BLaER1 treated with 17β-estradiol and CSF1 and Interleukin-3, amounts not matched to agents 10 nM and 100 nM (cell line): ENCODE results near the gene RHOT2.

Experiments used
- H3K27ac ChIP-seq, 11 experiments: shearing (Covaris generic); formaldehyde crosslinking; 2 replicates each; pipeline ENCODE4 v1.8.1; 2022
- H3K27me3 ChIP-seq, 11 experiments: shearing (Covaris generic); formaldehyde crosslinking; 2 replicates each; pipeline ENCODE4 v1.8.1; 2022
- H3K36me3 ChIP-seq, 11 experiments: shearing (Covaris generic); formaldehyde crosslinking; 2 replicates each; pipeline ENCODE4 v1.8.1; 2022
- H3K4me1 ChIP-seq, 10 experiments: shearing (Covaris generic); formaldehyde crosslinking; 2 replicates each; pipeline ENCODE4 v1.8.1; 2022
- H3K4me2 ChIP-seq, 11 experiments: shearing (Covaris generic); formaldehyde crosslinking; 2 replicates each; pipeline ENCODE4 v1.8.1; 2022
- H3K4me3 ChIP-seq, 10 experiments: shearing (Covaris generic); formaldehyde crosslinking; 2 replicates each; pipeline ENCODE4 v1.8.1; 2022
- H3K9ac ChIP-seq, 11 experiments: shearing (Covaris generic); formaldehyde crosslinking; 2 replicates each; pipeline ENCODE4 v1.8.1; 2022
- H3K9me3 ChIP-seq, 11 experiments: shearing (Covaris generic); formaldehyde crosslinking; replicated peaks in 1 of 11; 2 replicates each; pipeline ENCODE4 v1.8.1; 2022
- H4K20me1 ChIP-seq, 11 experiments: shearing (Covaris generic); formaldehyde crosslinking; 2 replicates each; pipeline ENCODE4 v1.8.1; 2022
- Cebpa-rat ChIP-seq, 11 experiments: shearing (Covaris generic); IDR thresholded peaks; 2 replicates each; pipeline ENCODE4 v1.8.1; 2022

Gene RHOT2

GRCh38 chr16:648781-649589, 18.9 kb upstream of the RHOT2 start, which contains the start of gene WDR90:
Gene WDR90, plus strand, starts transcription at chr16:649365. Its CDS starts 52 bp downstream, at chr16:649417.
- Histone ChIP-seq H3K4me3 (peak within 1 kb of the TSS; percentile 57 to 95 (median 84)), H3K9ac (peak within 1 kb of the TSS; percentile 86 to 95 (median 91)), H3K36me3 (peaks cover 0 to 68% (median 41%) of the 10 kb centered on the region in 11 experiments; a peak in 19 of 22 replicates), H3K9me3 (no peaks in the 10 kb centered on the region), H3K27ac (peak within 1 kb of the TSS; percentile 79 to 91 (median 86)), H3K4me2 (peak within 1 kb of the TSS; percentile 86 to 99 (median 95)), H4K20me1 (peaks cover 14 to 69% (median 37%) of the 10 kb centered on the region in 11 experiments; a peak in 19 of 22 replicates), H3K27me3 (no peaks in the 10 kb centered on the region), H3K4me1 (peaks cover 46 to 67% (median 56%) of the 10 kb centered on the region in 10 experiments)
- TF ChIP-seq Cebpa-rat (IDR thresholded peaks at IDR 0.05), result no peak

GRCh38 chr16:649631-650030, 18.3 kb upstream of the RHOT2 start:
- Histone ChIP-seq H3K4me1 (peaks cover 46 to 61% (median 51%) of the 10 kb centered on the region in 10 experiments), H3K9ac (peak overlapping the region; percentile 86 to 95 (median 91)), H3K4me2 (peak overlapping the region; percentile 86 to 99 (median 95)), H4K20me1 (peaks cover 14 to 63% (median 30%) of the 10 kb centered on the region in 11 experiments; a peak in 19 of 22 replicates), H3K9me3 (no peaks in the 10 kb centered on the region), H3K27me3 (no peaks in the 10 kb centered on the region), H3K27ac (peak overlapping the region; percentile 79 to 91 (median 86)), H3K36me3 (peaks cover 0 to 67% (median 40%) of the 10 kb centered on the region in 11 experiments; a peak in 19 of 22 replicates), H3K4me3 (peak overlapping the region; percentile 57 to 95 (median 84))
- no peak for TF ChIP-seq Cebpa-rat (IDR thresholded peaks at IDR 0.05)

- peaks cover 0 to 70% (median 51%) of the 10 kb centered on the region in 11 experiments; a peak in 19 of 22 replicates for H3K36me3 ChIP-seq
- no peak for TF ChIP-seq Cebpa-rat (IDR thresholded peaks at IDR 0.05)
Observed at GRCh38 chr16:651844-652243, 16.1 kb upstream of the RHOT2 start.

GRCh38 chr16:652454-653305, 15.3 kb upstream of the RHOT2 start:
- Histone ChIP-seq H3K4me2 (no peak overlapping the region), H3K36me3 (peaks cover 0 to 72% (median 55%) of the 10 kb centered on the region in 11 experiments; a peak in 20 of 22 replicates)
- no peak for TF ChIP-seq Cebpa-rat (IDR thresholded peaks at IDR 0.05)

More at GRCh38 chr16:651844-652243, 16.1 kb upstream of the RHOT2 start:
- Histone ChIP-seq H3K4me1 (peaks cover 28 to 39% (median 33%) of the 10 kb centered on the region in 10 experiments), H3K27ac (no peak overlapping the region), H4K20me1 (peaks cover 0 to 59% (median 11%) of the 10 kb centered on the region in 11 experiments; a peak in 16 of 22 replicates), H3K27me3 (no peaks in the 10 kb centered on the region), H3K9ac (peak overlapping the region in 2 of 11 experiments; percentile 9 to 24; a peak in 2 of 22 replicates), H3K9me3 (no peaks in the 10 kb centered on the region), H3K4me2 (no peak overlapping the region), H3K4me3 (no peak overlapping the region)

GRCh38 chr16:654034-654433, 13.9 kb upstream of the RHOT2 start:
- TF ChIP-seq Cebpa-rat (IDR thresholded peaks at IDR 0.05), result no peak
- Histone ChIP-seq H3K27me3 (no peaks in the 10 kb centered on the region), H3K4me3 (no peak overlapping the region), H3K4me1 (peaks cover 10 to 18% (median 11%) of the 10 kb centered on the region in 10 experiments), H3K4me2 (no peak overlapping the region), H4K20me1 (peaks cover 0 to 66% (median 0%) of the 10 kb centered on the region in 11 experiments; a peak in 3 of 22 replicates), H3K36me3 (peaks cover 0 to 85% (median 68%) of the 10 kb centered on the region in 11 experiments; a peak in 20 of 22 replicates), H3K9ac (0 out of 22 replicates have a peak overlapping the region, but pooled peaks of 1 of the 11 experiments have one; percentile 22), H3K9me3 (no peaks in the 10 kb centered on the region), H3K27ac (no peak overlapping the region)

More at GRCh38 chr16:652454-653305, 15.3 kb upstream of the RHOT2 start:
- Histone ChIP-seq H3K9me3 (no peaks in the 10 kb centered on the region), H3K4me1 (peaks cover 20 to 30% (median 25%) of the 10 kb centered on the region in 10 experiments), H3K27ac (no peak overlapping the region), H3K9ac (peak overlapping the region in 1 of 11 experiments; percentile 41; a peak in 3 of 22 replicates), H3K27me3 (no peaks in the 10 kb centered on the region), H4K20me1 (peaks cover 0 to 59% (median 3%) of the 10 kb centered on the region in 11 experiments; a peak in 12 of 22 replicates), H3K4me3 (no peak overlapping the region)

- Histone ChIP-seq H3K36me3 (peaks cover 0 to 83% (median 60%) of the 10 kb centered on the region in 11 experiments; a peak in 20 of 22 replicates), H3K27ac (no peak overlapping the region), H3K4me3 (no peak overlapping the region), H3K9ac (no peak overlapping the region), H3K27me3 (no peaks in the 10 kb centered on the region), H3K4me2 (no peak overlapping the region), H3K9me3 (no peaks in the 10 kb centered on the region), H3K4me1 (peaks cover 14 to 20% (median 18%) of the 10 kb centered on the region in 10 experiments), H4K20me1 (peaks cover 0 to 77% (median 0%) of the 10 kb centered on the region in 11 experiments; a peak in 5 of 22 replicates)
- TF ChIP-seq Cebpa-rat (IDR thresholded peaks at IDR 0.05), result no peak
Observed at GRCh38 chr16:657487-657886, 10.4 kb upstream of the RHOT2 start.

- no peak for TF ChIP-seq Cebpa-rat (IDR thresholded peaks at IDR 0.05)
- Histone ChIP-seq H3K4me1 (peaks cover 14 to 27% (median 24%) of the 10 kb centered on the region in 10 experiments), H3K4me2 (no peak overlapping the region), H3K27me3 (no peaks in the 10 kb centered on the region), H3K9ac (no peak overlapping the region), H3K4me3 (no peak overlapping the region), H3K9me3 (no peaks in the 10 kb centered on the region), H3K36me3 (peaks cover 0 to 74% (median 47%) of the 10 kb centered on the region in 11 experiments; a peak in 20 of 22 replicates), H3K27ac (no peak overlapping the region), H4K20me1 (peaks cover 0 to 64% (median 0%) of the 10 kb centered on the region in 11 experiments; a peak in 5 of 22 replicates)
Observed at GRCh38 chr16:658679-659571, 9.0 kb upstream of the RHOT2 start.
